CD4-positive, alpha-beta T cell treated with Interleukin-4 for 1 hour (primary cell): ENCODE measurements around the gene HPS4.
A peak's percentile ranks its signal among the peaks of the same experiment; 100 is the strongest.
"Not testable (repeated sequence)": the region's sequence is repeated elsewhere in the genome, so short reads cannot be mapped to it uniquely, and the experiment has no call there.

ENCODE experiments used
- DNase-seq, 2 donors: peaks; one replicate each; pipeline ENCODE4 v3.0.0-alpha.2; 2020 to 2022

Gene HPS4

GRCh38 chr22:26439559-26439958 lies 44.0 kb downstream of the HPS4 start:
- no peak for DNase-seq

GRCh38 chr22:26438776-26439175 lies 44.8 kb downstream of the HPS4 start:
- not testable (repeated sequence) for DNase-seq

- DNase-seq, result peak in 1 of 2 donors; percentile 3
Observed at GRCh38 chr22:26437694-26438392, 45.7 kb downstream of the HPS4 start.

- DNase-seq, result peak in 1 of 2 donors; percentile 1
Observed at GRCh38 chr22:26436903-26437515, 46.6 kb downstream of the HPS4 start.

- no peak for DNase-seq
Observed at GRCh38 chr22:26435327-26436093, 48.1 kb downstream of the HPS4 start.

- DNase-seq, result no peak
Observed at GRCh38 chr22:26433805-26434204, 49.8 kb downstream of the HPS4 start.

GRCh38 chr22:26432619-26433311 lies 50.8 kb downstream of the HPS4 start:
- peak in 1 of 2 donors; percentile 50 for DNase-seq

- no peak for DNase-seq
Observed at GRCh38 chr22:26431261-26431995, 52.2 kb downstream of the HPS4 start.

- DNase-seq, result no peak
Observed at GRCh38 chr22:26430600-26430999, 53.0 kb downstream of the HPS4 start.

GRCh38 chr22:26429458-26430286 lies 53.9 kb downstream of the HPS4 start:
- no peak for DNase-seq

GRCh38 chr22:26428515-26429457 lies 54.8 kb downstream of the HPS4 start, which contains the start of gene ASPHD2:
ASPHD2 (plus strand) TSS chr22:26429260; CDS start chr22:26433616, 4,356 bp downstream.
- DNase-seq, result peak; percentile 84

GRCh38 chr22:26426924-26427323 lies 56.7 kb downstream of the HPS4 start:
- DNase-seq, result no peak

GRCh38 chr22:26418620-26419019 lies 65.0 kb downstream of the HPS4 start:
- no peak for DNase-seq

GRCh38 chr22:26417406-26417805 lies 66.2 kb downstream of the HPS4 start:
- DNase-seq, result no peak

- DNase-seq, result no peak
Observed at GRCh38 chr22:26416670-26417276, 66.8 kb downstream of the HPS4 start.

GRCh38 chr22:26416256-26416655 lies 67.3 kb downstream of the HPS4 start:
- no peak for DNase-seq

- no peak for DNase-seq
Observed at GRCh38 chr22:26414347-26414746, 69.2 kb downstream of the HPS4 start.

- DNase-seq, result no peak
Observed at GRCh38 chr22:26410386-26410785, 73.2 kb downstream of the HPS4 start.

GRCh38 chr22:26409719-26410335 lies 73.8 kb downstream of the HPS4 start:
- DNase-seq, result no peak
